Fibroblast of pulmonary artery (primary cell): Measurements from ENCODE around the gene BICDL2.

Experiments used
- DNase-seq: peaks from one replicate; pipeline ENCODE4 v3.0.0-alpha.2; 2010; ENCODE audit warnings: low read depth
- H3K4me3 ChIP-seq: replicated peaks from 2 replicates; pipeline ENCODE4 v1.5.1; 2011; ENCODE audit warnings: low read depth, mild to moderate bottlenecking, control low read depth, low read length, moderate library complexity
- TF ChIP-seq, protein P1 (sequence below): IDR thresholded peaks from 2 replicates; pipeline ENCODE4 v1.5.1; 2011; ENCODE audit warnings: mild to moderate bottlenecking, control low read depth, low read length, inconsistent platforms; ENCODE audit errors: missing control alignments

The BICDL2 gene

GRCh38 chr16:2991566-2992261 is 45.0 kb downstream of the BICDL2 start:
- no peak for DNase-seq
- no peak overlapping the region for H3K4me3 ChIP-seq
- TF ChIP-seq, protein P1, sequence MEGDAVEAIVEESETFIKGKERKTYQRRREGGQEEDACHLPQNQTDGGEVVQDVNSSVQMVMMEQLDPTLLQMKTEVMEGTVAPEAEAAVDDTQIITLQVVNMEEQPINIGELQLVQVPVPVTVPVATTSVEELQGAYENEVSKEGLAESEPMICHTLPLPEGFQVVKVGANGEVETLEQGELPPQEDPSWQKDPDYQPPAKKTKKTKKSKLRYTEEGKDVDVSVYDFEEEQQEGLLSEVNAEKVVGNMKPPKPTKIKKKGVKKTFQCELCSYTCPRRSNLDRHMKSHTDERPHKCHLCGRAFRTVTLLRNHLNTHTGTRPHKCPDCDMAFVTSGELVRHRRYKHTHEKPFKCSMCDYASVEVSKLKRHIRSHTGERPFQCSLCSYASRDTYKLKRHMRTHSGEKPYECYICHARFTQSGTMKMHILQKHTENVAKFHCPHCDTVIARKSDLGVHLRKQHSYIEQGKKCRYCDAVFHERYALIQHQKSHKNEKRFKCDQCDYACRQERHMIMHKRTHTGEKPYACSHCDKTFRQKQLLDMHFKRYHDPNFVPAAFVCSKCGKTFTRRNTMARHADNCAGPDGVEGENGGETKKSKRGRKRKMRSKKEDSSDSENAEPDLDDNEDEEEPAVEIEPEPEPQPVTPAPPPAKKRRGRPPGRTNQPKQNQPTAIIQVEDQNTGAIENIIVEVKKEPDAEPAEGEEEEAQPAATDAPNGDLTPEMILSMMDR = no peak

DNA sequence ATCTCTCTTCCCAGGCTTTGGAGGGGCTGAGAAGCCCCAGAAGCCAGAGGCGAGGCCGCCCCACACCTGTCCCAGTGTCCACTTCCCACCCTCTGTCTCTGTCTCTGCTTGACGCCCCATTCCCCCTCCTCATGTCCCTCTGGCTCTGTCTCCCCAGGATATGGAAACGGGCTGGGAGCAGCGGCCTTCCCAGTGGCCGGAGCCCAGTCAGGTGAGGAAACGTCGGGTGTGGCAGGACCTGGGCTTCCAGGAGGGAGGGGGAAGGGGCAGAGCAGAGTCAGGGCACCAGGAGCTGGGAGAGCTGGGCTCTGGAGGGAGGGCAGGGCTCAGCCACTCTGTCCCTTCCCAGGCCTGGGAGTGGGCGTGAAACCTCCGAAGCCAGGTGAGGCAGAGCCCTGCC is 45.9 kb downstream of the BICDL2 start:
- TF ChIP-seq, protein P1 = no peak
- DNase-seq = no peak

GRCh38 chr16:2988590-2989099 is 48.1 kb downstream of the BICDL2 start:
- no peak overlapping the region for H3K4me3 ChIP-seq
- DNase-seq = no peak
- TF ChIP-seq, protein P1 = no peak

More for the DNA sequence above, 45.9 kb downstream of the BICDL2 start:
- no peak overlapping the region for H3K4me3 ChIP-seq

- TF ChIP-seq, protein P1 = no peak
- H3K4me3 ChIP-seq = no peak overlapping the region
- DNase-seq = no peak
These were observed 48.9 kb downstream of the BICDL2 start for GRCh38 chr16:2987833-2988232.

DNA sequence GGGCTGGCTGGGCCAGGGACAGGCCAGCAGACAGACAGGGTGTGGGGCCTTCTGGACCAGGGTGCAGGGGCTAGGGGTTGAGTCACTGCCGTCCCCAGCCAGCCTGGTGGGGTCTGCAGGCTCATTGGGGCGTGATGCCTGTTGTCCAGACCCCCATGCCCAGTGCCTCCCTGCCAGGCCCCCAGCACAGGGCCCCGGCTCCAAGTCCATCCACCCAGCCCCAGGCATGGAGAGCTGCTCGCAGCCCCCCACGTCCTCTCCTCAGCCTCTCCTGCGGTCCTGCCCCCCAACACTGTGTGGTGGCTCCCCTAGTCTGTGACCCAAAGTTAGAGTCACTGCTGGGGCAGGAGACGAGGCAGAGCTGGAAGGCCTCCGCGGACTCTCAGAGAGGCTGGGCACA is 49.5 kb downstream of the BICDL2 start:
- TF ChIP-seq, protein P1 = no peak

DNA sequence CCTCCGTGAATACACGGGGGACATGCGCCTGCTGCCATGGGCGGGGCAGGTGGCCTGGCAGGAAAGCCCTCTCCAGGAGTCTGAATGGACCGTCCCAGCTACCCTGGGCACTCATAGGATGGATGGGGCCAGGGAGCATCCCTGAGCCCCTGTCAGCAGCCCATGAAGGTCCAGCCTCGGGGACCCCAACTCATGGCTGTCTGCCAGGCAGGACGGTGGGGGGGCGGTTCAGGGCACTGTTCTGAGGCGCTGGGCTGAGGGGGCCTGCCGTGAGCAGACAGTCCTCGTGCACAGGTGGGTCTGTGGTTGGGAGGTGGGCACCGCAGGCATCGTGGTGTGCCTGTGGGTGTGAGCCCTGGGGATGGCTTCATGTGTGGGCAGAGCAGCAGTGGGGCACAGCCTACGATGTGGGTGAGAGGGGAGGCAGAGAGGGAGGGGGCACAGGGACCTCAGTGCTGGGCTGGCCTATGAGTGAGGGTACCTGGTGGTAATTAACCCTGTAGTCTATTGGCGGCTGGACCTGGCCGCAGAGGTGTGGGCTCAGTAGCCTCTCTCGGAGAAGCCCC is 50.0 kb downstream of the BICDL2 start:
- no peak overlapping the region for H3K4me3 ChIP-seq

More for the DNA sequence above, 49.5 kb downstream of the BICDL2 start:
- DNase-seq = no peak
- no peak overlapping the region for H3K4me3 ChIP-seq

More for the DNA sequence above, 50.0 kb downstream of the BICDL2 start:
- TF ChIP-seq, protein P1 = no peak
- DNase-seq = no peak
